NCI-H1048 (cell line): ENCODE measurements around the gene GPR62.
A peak's percentile ranks its signal among the peaks of the same experiment; 100 is the strongest.

Experiments
- DNase-seq: peaks from one replicate; lab custom pipeline; 2025; lab: John Stamatoyannopoulos, UW

The GPR62 gene

DNA sequence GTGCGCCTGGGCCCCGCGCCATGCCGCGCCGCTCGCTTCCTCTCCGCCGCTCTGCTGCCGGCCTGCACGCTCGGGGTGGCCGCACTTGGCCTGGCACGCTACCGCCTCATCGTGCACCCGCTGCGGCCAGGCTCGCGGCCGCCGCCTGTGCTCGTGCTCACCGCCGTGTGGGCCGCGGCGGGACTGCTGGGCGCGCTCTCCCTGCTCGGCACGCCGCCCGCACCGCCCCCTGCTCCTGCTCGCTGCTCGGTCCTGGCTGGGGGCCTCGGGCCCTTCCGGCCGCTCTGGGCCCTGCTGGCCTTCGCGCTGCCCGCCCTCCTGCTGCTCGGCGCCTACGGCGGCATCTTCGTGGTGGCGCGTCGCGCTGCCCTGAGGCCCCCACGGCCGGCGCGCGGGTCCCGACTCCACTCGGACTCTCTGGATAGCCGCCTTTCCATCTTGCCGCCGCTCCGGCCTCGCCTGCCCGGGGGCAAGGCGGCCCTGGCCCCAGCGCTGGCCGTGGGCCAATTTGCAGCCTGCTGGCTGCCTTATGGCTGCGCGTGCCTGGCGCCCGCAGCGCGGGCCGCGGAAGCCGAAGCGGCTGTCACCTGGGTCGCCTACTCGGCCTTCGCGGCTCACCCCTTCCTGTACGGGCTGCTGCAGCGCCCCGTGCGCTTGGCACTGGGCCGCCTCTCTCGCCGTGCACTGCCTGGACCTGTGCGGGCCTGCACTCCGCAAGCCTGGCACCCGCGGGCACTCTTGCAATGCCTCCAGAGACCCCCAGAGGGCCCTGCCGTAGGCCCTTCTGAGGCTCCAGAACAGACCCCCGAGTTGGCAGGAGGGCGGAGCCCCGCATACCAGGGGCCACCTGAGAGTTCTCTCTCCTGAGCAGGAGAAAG is 951 bp downstream of the GPR62 start:
- no peak for DNase-seq

GRCh38 chr3:51957520-51958205 is 2.5 kb downstream of the GPR62 start:
- no peak for DNase-seq

DNA sequence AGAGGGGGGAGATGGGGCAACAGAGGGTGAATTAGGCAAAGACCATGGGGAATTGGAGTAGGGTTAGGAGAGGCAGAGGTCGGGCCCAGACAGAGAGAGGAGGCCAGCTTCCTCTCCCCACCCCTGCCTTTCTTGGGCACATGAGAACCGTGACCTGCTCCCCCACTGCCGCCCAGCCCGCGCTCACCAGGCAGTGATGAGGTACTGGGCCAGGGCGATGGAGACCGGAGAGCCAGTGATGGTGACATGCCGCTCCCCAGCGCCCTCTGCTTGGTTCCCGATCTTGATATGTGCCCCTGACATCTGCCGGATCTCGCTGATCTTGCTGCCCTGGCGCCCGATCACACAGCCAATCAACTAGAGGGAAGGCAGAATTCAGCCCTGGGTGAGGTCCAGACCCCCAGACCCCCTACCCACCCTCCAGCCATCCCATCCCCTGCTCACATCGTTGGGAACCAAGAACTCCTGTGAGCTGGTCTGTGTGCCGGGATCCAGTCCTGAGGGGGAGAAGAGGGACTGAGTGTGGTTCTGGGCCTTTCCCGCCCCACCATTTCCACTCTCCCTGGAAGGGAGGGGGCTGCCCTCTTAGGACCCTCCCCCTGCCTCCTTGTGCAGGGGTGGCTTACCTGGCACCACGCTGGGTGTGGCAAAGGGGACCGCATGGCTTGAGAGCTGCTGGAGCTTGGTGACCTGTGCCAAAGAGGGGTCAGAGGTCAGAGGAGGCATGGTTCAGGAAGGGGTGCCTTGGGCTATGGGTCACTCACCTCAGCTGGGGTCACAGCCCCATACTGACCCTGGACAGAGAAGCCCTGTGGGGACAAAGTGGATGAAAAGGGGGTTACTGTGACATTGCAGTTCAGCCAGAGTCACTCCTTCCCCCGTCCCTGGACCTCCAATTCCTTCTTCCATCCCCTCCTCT is 3.7 kb downstream of the GPR62 start:
- DNase-seq = no peak

DNA sequence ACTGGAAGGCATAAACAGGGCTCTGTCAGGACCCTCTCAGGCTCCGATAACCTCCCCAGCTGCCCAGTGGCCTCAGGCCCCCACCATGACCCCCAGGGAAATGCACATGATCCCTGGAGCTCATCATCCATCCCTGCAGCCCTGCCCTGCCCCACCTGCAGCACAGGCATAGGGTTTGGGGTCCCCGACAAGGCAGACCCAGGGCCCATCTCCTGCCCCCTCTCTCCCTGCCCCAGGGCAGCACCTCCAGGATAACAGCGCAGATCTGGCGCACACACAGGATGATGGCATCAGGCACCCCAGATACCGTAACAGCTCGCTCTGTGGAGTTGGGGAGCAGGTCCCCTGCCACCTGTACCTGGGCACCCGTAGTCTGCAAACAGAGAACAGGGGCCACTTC is 4.5 kb downstream of the GPR62 start:
- no peak for DNase-seq

DNA sequence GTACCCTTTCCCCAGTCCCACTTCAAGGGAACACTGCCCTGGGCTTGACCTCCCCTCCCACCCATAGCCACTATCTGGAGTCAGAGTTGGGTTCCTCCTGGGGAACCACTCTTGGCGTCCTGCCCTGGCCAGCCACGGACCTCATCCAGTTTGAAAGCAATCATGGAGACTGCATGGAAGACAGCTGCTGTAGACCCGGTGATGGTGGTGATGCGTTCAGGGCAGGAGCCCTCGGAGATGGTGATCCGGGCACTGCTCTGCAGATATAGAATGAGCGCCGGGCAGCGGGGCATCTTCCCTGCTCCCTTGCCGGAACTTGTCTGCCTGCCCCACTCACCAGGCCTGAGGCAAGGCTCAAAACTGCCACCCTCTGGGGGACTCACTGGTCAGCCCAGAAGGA is 5.2 kb downstream of the GPR62 start:
- no peak for DNase-seq

- no peak for DNase-seq
Measured at GRCh38 chr3:51961011-51961410, 5.8 kb downstream of the GPR62 start.

DNA sequence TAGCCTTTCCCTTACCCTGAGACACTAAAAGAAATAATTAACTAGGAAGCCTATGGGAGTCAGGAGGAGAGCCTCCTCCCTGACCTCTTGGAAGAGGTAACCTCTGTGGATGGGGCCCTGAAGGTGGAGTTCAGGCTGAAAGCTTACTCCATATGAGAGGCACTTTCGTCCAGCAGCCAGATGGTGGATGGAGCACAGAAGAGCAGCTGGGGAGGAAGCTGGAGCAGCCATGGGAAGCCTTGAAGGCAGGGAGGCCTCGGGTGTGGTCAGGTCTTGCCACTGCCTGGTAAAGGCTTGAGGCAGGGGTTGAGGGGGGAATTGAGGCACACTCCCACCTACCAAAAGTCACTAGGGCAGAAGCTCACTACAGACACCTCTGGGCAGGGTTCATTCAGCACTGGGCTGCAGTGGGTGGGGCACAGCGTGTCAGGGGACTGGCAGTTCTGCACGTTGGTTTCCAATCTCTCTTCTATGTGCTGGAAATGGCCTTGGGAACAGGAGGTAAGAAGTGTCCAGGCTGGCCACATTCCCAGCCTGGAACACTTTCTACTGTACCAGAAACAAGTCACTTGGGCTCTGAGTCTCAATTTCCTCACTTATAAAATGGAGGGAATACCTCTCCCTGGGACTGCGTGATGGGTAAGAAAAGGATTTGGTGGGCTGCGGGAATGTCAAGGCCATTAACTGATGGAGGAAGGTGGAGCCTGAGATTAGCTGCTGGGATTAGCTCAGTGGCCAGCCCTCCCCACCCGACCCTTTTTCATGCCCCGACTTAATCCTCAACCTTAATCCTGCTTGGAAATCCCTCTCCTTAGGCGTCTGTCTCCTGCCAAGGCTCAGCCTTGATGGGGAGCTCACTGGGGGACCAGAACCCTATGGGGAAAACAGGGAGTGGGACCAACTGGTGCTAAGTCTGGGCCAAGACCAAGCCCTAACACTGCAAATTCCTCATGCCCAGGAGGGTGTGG is 6.7 kb downstream of the GPR62 start:
- no peak for DNase-seq

GRCh38 chr3:51962854-51963530 is 7.8 kb downstream of the GPR62 start:
- no peak for DNase-seq

GRCh38 chr3:51963951-51964451 is 8.8 kb downstream of the GPR62 start:
- no peak for DNase-seq

- DNase-seq = no peak
Measured at GRCh38 chr3:51964521-51964920, 9.3 kb downstream of the GPR62 start.

GRCh38 chr3:51966016-51966415 is 10.8 kb downstream of the GPR62 start:
- DNase-seq = no peak

DNA sequence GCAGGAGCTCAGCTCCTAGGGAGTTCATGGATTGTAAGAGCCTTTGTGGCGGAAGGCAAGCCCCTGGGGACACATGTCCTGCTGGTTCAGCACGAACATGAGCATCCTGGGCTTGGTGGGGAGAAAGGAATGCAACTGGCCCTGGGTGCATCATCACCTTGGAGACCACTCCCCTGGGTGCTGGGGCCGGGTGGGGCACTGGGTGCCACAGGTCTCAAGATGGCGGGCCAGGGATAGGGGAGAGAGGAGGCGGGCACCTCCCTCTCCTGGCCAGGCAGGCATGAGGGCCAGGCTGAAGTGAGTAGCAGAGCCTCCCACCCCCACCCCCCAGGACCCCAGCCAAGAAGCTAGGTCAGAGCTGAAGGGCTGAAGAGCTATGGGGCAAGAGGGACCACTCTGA is 11.3 kb downstream of the GPR62 start:
- no peak for DNase-seq

GRCh38 chr3:51966922-51967383 is 11.8 kb downstream of the GPR62 start:
- DNase-seq = no peak

- DNase-seq = peak; percentile 69
Measured at GRCh38 chr3:51967384-51968169, 12.4 kb downstream of the GPR62 start, which contains the start of gene PCBP4. TSS of gene PCBP4 (minus strand) at chr3:51967454. CDS start at chr3:51961240, 6,214 bp downstream.

- DNase-seq = no peak
Measured at GRCh38 chr3:51968170-51968775, 13.1 kb downstream of the GPR62 start.

DNA sequence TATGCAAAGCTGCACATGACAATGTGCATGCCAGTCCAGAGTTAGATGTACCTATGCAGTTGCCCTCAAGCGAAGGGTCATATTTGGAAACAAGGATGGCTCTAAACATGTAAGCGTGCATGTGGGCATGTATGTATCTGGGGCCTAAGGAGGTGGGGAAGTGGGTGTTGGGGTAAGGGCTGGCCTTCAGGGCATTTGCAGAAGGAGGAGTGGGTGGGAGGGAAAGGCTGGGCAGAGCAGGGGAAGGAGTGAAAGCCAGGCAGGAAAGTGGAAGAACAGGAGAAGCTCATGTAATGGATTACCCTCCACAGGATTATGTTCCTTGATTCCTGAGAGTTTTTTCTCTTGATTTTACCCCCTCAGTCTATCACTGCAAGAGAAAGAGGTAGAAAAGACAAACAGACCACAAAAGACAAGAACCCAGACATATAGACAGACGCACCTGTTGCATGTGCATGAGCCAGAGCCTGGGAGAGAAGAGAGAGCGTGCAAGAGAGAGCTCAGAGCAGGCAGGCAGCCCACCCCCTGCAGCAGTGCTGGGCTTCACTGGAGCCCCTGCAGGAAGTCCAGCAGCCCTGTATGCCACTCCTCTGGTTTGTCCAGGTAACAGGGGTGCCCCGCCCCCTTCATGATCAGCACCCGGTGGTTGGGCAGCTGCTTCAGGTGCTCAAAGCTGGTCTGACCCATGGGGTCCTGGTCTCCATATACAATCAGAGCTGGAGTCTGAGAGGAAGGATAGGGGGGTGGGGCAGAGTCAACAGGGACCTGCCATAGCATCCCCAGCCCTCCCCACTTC is 13.9 kb downstream of the GPR62 start:
- no peak for DNase-seq

GRCh38 chr3:51969841-51970240 is 14.7 kb downstream of the GPR62 start:
- no peak for DNase-seq
